DOHH2 (cell line): ENCODE results near the gene TEX36.

Experiments used
- EZH2phosphoT487 ChIP-seq: fragments of 200-600 bp; sonication (generic); IDR thresholded peaks from 2 replicates; pipeline ENCODE4 v1.6.1; 2017; ENCODE audit warnings: borderline replicate concordance, mild to moderate bottlenecking, antibody characterized with exemption, low read length, moderate library complexity, mixed read lengths
- TF ChIP-seq, protein P1 (sequence below): fragments of 200-600 bp; sonication (generic); IDR thresholded peaks from one replicate; pipeline ENCODE4 v1.5.1; 2014; ENCODE audit warnings: antibody characterized with exemption, mild to moderate bottlenecking, low read depth, low read length; ENCODE audit not compliant: poor library complexity, severe bottlenecking

DNA sequence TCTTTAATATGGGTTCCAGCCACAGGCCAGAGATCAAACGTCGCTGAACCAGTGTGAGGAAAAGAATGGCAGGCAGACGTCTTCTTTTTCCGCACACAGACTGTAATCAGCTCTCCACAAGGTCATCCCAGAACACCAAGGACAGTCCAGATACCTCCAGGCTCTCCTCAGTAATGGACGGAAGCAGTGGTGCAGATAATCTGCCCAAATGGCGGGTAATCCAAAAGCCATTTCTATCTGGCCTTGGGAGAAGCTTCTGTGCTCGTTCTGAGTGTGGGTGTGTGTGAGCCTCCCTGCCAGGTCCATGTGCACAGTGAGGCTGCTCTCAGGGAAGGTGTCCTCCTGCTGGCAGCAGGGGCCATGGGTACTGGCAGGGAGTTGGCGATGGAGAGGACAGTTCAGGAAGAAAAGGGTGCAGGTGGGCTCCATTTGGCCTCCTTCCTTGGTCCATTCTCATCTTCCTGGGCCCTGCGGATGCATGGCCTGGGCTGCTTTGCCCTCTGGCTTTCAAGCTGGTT, 15.6 kb upstream of the TEX36 start:
- TF ChIP-seq, protein P1, sequence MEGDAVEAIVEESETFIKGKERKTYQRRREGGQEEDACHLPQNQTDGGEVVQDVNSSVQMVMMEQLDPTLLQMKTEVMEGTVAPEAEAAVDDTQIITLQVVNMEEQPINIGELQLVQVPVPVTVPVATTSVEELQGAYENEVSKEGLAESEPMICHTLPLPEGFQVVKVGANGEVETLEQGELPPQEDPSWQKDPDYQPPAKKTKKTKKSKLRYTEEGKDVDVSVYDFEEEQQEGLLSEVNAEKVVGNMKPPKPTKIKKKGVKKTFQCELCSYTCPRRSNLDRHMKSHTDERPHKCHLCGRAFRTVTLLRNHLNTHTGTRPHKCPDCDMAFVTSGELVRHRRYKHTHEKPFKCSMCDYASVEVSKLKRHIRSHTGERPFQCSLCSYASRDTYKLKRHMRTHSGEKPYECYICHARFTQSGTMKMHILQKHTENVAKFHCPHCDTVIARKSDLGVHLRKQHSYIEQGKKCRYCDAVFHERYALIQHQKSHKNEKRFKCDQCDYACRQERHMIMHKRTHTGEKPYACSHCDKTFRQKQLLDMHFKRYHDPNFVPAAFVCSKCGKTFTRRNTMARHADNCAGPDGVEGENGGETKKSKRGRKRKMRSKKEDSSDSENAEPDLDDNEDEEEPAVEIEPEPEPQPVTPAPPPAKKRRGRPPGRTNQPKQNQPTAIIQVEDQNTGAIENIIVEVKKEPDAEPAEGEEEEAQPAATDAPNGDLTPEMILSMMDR: no peak
- no peak for TF ChIP-seq EZH2phosphoT487
